TTC549 (cell line): ENCODE measurements around the gene ALKBH1.
"Not testable (repeated sequence)": the region's sequence is repeated elsewhere in the genome, so short reads cannot be mapped to it uniquely, and the experiment has no call there.

Experiments
- FAIRE-seq: peaks from 2 replicates; lab custom pipeline; 2012; peaks lifted over from hg19 to GRCh38; lab: Jason Lieb, UNC

ALKBH1 gene

GRCh38 chr14:77667331-77667730 is 40.5 kb downstream of the ALKBH1 start:
- FAIRE-seq = no peak

- no peak for FAIRE-seq
Observed at GRCh38 chr14:77663293-77663692, 44.5 kb downstream of the ALKBH1 start.

- FAIRE-seq = not testable (repeated sequence)
Observed at GRCh38 chr14:77661562-77661961, 46.3 kb downstream of the ALKBH1 start.

- no peak for FAIRE-seq
Observed at GRCh38 chr14:77660754-77661153, 47.1 kb downstream of the ALKBH1 start.

GRCh38 chr14:77659831-77660230 is 48.0 kb downstream of the ALKBH1 start:
- no peak for FAIRE-seq

- no peak for FAIRE-seq
Observed at GRCh38 chr14:77657280-77657679, 50.5 kb downstream of the ALKBH1 start.

GRCh38 chr14:77654001-77654441 is 53.8 kb downstream of the ALKBH1 start:
- no peak for FAIRE-seq

- no peak for FAIRE-seq
Observed at GRCh38 chr14:77649326-77649725, 58.5 kb downstream of the ALKBH1 start.

GRCh38 chr14:77648520-77649200 is 59.2 kb downstream of the ALKBH1 start:
- FAIRE-seq = no peak

- FAIRE-seq = no peak
Observed at GRCh38 chr14:77647853-77648252, 60.0 kb downstream of the ALKBH1 start.

- FAIRE-seq = no peak
Observed at GRCh38 chr14:77646907-77647306, 60.9 kb downstream of the ALKBH1 start.

GRCh38 chr14:77645520-77646230 is 62.1 kb downstream of the ALKBH1 start:
- FAIRE-seq = no peak

GRCh38 chr14:77642407-77642806 is 65.4 kb downstream of the ALKBH1 start:
- FAIRE-seq = no peak

GRCh38 chr14:77641534-77642341 is 66.1 kb downstream of the ALKBH1 start:
- no peak for FAIRE-seq

GRCh38 chr14:77640756-77641533 is 66.9 kb downstream of the ALKBH1 start:
- no peak for FAIRE-seq

GRCh38 chr14:77638771-77639171 is 69.1 kb downstream of the ALKBH1 start:
- no peak for FAIRE-seq

- not testable (repeated sequence) for FAIRE-seq
Observed at GRCh38 chr14:77635869-77636268, 72.0 kb downstream of the ALKBH1 start.

GRCh38 chr14:77635466-77635865 is 72.4 kb downstream of the ALKBH1 start:
- not testable (repeated sequence) for FAIRE-seq

- no peak for FAIRE-seq
Observed at GRCh38 chr14:77630111-77630510, 77.7 kb downstream of the ALKBH1 start.

GRCh38 chr14:77625360-77625759 is 82.5 kb downstream of the ALKBH1 start:
- no peak for FAIRE-seq

- FAIRE-seq = no peak
Observed at GRCh38 chr14:77623201-77623600, 84.6 kb downstream of the ALKBH1 start.
